ENCODE measurements around the gene CARMIL3. TPM values are rescaled to one million over a fixed set of nuclear protein-coding genes. Genes with fewer than 3 reads are reported as not detected.
"Not testable (repeated sequence)": the region's sequence is repeated elsewhere in the genome, so short reads cannot be mapped to it uniquely, and the experiment has no call there.

The CARMIL3 gene
- total and polyA plus RNA-seq, 7 experiments from 2014 or later: 0.08 to 1.7 (median 0.27) TPM; not detected in 2

DNA sequence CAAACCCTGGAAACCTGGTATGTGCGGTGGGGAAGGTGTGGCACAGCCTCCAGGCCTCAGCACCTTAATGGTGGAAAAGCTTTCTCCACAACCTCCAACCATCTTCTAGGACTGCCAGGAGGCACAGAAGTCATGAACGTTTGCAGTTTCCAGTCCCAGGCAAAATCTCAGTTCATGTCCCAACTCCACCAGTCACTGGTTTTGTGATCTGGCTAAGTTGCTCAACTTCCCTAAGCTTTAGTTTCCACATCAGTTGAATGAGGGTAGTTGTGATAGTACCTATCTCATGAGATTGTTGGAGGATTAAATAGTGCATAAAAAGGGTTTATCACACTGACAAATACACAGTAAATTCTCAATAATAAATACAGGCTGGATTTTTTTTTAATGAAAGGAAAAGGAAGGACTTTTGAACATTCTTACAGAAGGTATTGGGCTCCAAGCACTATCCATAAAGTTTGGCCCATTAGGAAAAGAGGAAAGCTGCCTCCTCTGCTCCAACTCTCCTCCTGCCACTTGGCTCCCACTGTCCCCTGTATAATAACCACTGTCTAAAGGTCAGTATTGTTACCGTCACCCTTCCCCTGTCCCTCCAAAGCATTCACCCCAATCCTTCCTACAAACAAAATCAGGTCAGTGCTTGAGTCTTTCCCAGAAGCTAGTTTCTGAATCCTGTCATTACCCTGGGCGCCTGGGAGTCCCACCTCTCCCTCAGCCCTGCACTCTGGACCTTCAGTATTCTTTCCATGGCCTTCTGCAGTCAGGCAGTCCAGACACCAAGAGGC, 48.6 kb downstream of the CARMIL3 start:
- ATAC-seq (no peak), DNase-seq (no peak)
- peaks cover 3 to 45% (median 15%) of the 10 kb centered on the region in 5 donors for H3K36me3 Mint-ChIP-seq
- H3K4me3 Mint-ChIP-seq: no peak overlapping the region
- H3K9me3 Mint-ChIP-seq: peaks cover 0 to 2% (median 0%) of the 10 kb centered on the region in 11 donors
- H3K27me3 ChIP-seq (ENCODE audit: control insufficient read depth in 2 of 2, insufficient read depth in 2 of 2, low read length in 2 of 2): no peaks in the 10 kb centered on the region
- intact Hi-C loops (cut with micrococcal nuclease): no loop called here
- ChIA-PET POLR2A (interaction anchor here (0.7 kb wide), 1 partner anchor 21 kb away, joined by 3 read pairs; no protein-coding TSS in a partner anchor), CTCF (interaction anchor here (1.4 to 11.7 kb wide), 3 partner anchors 6 to 45 kb away, joined by 3 to 246 read pairs (median 165); partner anchors contain the start of genes CARMIL3 and PCK2)
- H3K9me3 ChIP-seq (ENCODE audit: control insufficient read depth in 2 of 3, low read length in 3 of 3): no peaks in the 10 kb centered on the region
- H3K27ac ChIP-seq (ENCODE audit: low read depth, low read length): no peak overlapping the region
- no peak overlapping the region for H3K4me3 ChIP-seq (ENCODE audit: low read length)
- H3K27me3 Mint-ChIP-seq: no peaks in the 10 kb centered on the region
- H3K4me1 Mint-ChIP-seq: peaks cover 10 to 17% (median 12%) of the 10 kb centered on the region in 7 donors
- peaks cover 5 to 6% of the 10 kb centered on the region in 2 donors for H3K4me1 ChIP-seq (ENCODE audit: control insufficient read depth in 2 of 2, insufficient read depth in 2 of 2, low read length in 2 of 2)
- peaks cover 0 to 45% (median 5%) of the 10 kb centered on the region in 3 experiments for H3K36me3 ChIP-seq (ENCODE audit: control insufficient read depth in 2 of 3, insufficient read depth in 3 of 3, low read length in 3 of 3)
- H3K27ac Mint-ChIP-seq: peak overlapping the region in 2 of 9 donors; percentile 15 to 34

DNA sequence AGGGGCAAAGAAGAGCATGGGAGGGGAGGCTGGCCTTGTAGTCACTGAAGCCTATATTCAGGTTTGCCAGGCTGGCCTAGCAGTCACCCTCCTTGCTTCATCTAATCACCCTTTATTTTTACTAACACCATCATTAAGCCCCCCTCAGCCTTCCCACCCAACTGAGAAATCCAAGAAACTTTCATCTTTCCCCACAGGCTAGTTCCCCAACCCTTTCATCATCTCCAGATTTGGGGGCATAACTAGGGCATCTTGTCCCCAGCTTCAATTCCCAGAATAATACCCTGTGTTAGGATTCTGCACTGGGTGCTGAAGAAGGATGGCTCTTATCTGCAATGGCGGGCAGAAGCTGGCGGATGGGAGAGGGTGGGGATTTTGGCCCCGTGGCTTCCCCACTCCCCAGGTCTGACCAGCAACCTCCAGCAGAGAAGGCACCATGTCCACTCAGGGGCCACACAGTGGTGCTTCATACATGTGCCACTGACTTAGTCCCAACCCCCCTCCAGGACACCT, 49.2 kb downstream of the CARMIL3 start:
- no peaks in the 10 kb centered on the region for H3K9me3 ChIP-seq (ENCODE audit: control insufficient read depth in 2 of 3, low read length in 3 of 3)
- no peak for DNase-seq
- H3K4me3 ChIP-seq (ENCODE audit: low read length): no peak overlapping the region
- H3K27ac ChIP-seq (ENCODE audit: low read depth, low read length): no peak overlapping the region
- no peaks in the 10 kb centered on the region for H3K27me3 Mint-ChIP-seq
- POLR2A ChIA-PET: interaction anchor here (0.7 to 1.1 kb wide), 2 partner anchors 13 to 21 kb away, joined by 3 read pairs; partner anchors contain the start of genes DCAF11 and NRL
- H3K27me3 ChIP-seq (ENCODE audit: control insufficient read depth in 2 of 2, insufficient read depth in 2 of 2, low read length in 2 of 2): no peaks in the 10 kb centered on the region
- peaks cover 5 to 15% (median 7%) of the 10 kb centered on the region in 7 donors for H3K4me1 Mint-ChIP-seq
- H3K9me3 Mint-ChIP-seq: peaks cover 0 to 2% (median 0%) of the 10 kb centered on the region in 11 donors
- no peak for ATAC-seq
- H3K36me3 Mint-ChIP-seq: peaks cover 3 to 44% (median 15%) of the 10 kb centered on the region in 5 donors
- intact Hi-C loops (cut with micrococcal nuclease): no loop called here
- no peak overlapping the region for H3K4me3 Mint-ChIP-seq
- CTCF ChIA-PET: interaction anchor here (1.4 to 11.7 kb wide), 3 partner anchors 7 to 45 kb away, joined by 3 to 246 read pairs (median 165); partner anchors contain the start of genes CARMIL3 and PCK2
- peak overlapping the region in 1 of 9 donors; percentile 15 for H3K27ac Mint-ChIP-seq
- H3K36me3 ChIP-seq (ENCODE audit: control insufficient read depth in 2 of 3, insufficient read depth in 3 of 3, low read length in 3 of 3): peaks cover 0 to 45% (median 5%) of the 10 kb centered on the region in 3 experiments
- H3K4me1 ChIP-seq (ENCODE audit: control insufficient read depth in 2 of 2, insufficient read depth in 2 of 2, low read length in 2 of 2): no peaks in the 10 kb centered on the region

DNA sequence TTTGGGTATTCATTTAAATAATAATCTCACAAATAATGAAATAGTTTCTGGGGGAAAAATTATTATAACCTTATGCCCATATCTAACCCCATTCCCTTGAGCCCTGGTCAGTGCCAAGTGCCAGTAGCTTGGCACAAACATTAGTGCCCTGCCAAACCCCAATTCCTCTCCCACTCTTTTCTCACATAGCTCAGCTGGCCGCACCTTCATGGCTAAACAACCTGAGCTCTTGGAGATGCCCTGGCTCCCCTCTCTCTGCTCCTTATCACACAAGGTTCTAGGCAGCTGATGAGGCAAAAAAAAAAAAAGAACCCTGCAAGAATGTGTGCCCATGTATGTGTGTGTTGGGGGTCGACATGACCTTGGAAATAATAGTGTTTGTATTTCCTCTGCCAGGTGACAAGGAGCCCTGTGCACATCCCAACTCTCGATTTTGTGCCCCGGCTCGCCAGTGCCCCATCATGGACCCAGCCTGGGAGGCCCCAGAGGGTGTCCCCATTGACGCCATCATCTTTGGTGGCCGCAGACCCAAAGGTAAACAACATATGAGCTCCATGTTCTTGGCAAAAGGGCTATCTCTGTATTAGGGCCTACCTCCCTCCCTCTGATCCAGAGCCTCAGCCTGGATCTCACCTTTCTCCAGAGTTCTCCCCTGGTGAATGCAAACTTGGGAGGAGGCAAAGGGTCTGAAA, 50.7 kb downstream of the CARMIL3 start:
- no peaks in the 10 kb centered on the region for H3K4me1 ChIP-seq (ENCODE audit: control insufficient read depth in 2 of 2, insufficient read depth in 2 of 2, low read length in 2 of 2)
- ATAC-seq: no peak
- intact Hi-C loops (cut with micrococcal nuclease): no loop called here
- Mint-ChIP-seq H3K4me1 (peaks cover 0 to 16% (median 0%) of the 10 kb centered on the region in 7 donors), H3K27ac (peak overlapping the region in 2 of 9 donors; percentile 19 to 43), H3K9me3 (peaks cover 0 to 2% (median 0%) of the 10 kb centered on the region in 11 donors), H3K36me3 (peaks cover 3 to 44% (median 15%) of the 10 kb centered on the region in 5 donors), H3K27me3 (no peaks in the 10 kb centered on the region), H3K4me3 (no peak overlapping the region)
- no peaks in the 10 kb centered on the region for H3K9me3 ChIP-seq (ENCODE audit: control insufficient read depth in 2 of 3, low read length in 3 of 3)
- peaks cover 0 to 45% (median 5%) of the 10 kb centered on the region in 3 experiments for H3K36me3 ChIP-seq (ENCODE audit: control insufficient read depth in 2 of 3, insufficient read depth in 3 of 3, low read length in 3 of 3)
- H3K27ac ChIP-seq (ENCODE audit: low read depth, low read length): no peak overlapping the region
- no peaks in the 10 kb centered on the region for H3K27me3 ChIP-seq (ENCODE audit: control insufficient read depth in 2 of 2, insufficient read depth in 2 of 2, low read length in 2 of 2)
- no peak overlapping the region for H3K4me3 ChIP-seq (ENCODE audit: low read length)
- CTCF ChIA-PET: interaction anchor here (0.8 to 11.7 kb wide), 4 partner anchors 9 to 47 kb away, joined by 3 to 246 read pairs (median 84); partner anchors contain the start of genes CARMIL3 and PCK2
- POLR2A ChIA-PET: interaction anchor here (0.9 to 3.0 kb wide), 2 partner anchors 12 to 45 kb away, joined by 3 to 9 read pairs; partner anchors contain the start of genes DCAF11, NRL and RNF31
- no peak for DNase-seq

DNA sequence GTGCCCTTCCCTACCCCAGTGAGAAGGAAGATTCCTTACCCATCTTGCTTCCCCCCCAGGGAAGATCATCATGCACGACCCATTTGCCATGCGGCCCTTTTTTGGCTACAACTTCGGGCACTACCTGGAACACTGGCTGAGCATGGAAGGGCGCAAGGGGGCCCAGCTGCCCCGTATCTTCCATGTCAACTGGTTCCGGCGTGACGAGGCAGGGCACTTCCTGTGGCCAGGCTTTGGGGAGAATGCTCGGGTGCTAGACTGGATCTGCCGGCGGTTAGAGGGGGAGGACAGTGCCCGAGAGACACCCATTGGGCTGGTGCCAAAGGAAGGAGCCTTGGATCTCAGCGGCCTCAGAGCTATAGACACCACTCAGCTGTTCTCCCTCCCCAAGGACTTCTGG, 51.6 kb downstream of the CARMIL3 start:
- H3K4me3 ChIP-seq (ENCODE audit: low read length): no peak overlapping the region
- intact Hi-C loops (cut with micrococcal nuclease): no loop called here
- H3K4me3 Mint-ChIP-seq: no peak overlapping the region
- H3K4me1 Mint-ChIP-seq: peaks cover 1 to 22% (median 5%) of the 10 kb centered on the region in 7 donors
- H3K36me3 Mint-ChIP-seq: peaks cover 3 to 44% (median 15%) of the 10 kb centered on the region in 5 donors
- H3K9me3 Mint-ChIP-seq: peaks cover 0 to 2% (median 0%) of the 10 kb centered on the region in 11 donors
- no peaks in the 10 kb centered on the region for H3K9me3 ChIP-seq (ENCODE audit: control insufficient read depth in 2 of 3, low read length in 3 of 3)
- ChIA-PET POLR2A (interaction anchor here (3.0 to 6.0 kb wide), 2 partner anchors 9 to 11 kb away, joined by 9 to 85 read pairs; partner anchors contain the start of genes DCAF11, NRL and PCK2), CTCF (interaction anchor here (11.5 to 11.7 kb wide), 2 partner anchors 10 to 48 kb away, joined by 165 to 246 read pairs; partner anchors contain the start of genes CARMIL3 and PCK2)
- DNase-seq (no peak), ATAC-seq (no peak)
- no peaks in the 10 kb centered on the region for H3K27me3 ChIP-seq (ENCODE audit: control insufficient read depth in 2 of 2, insufficient read depth in 2 of 2, low read length in 2 of 2)
- no peak overlapping the region for H3K27ac ChIP-seq (ENCODE audit: low read depth, low read length)
- H3K4me1 ChIP-seq (ENCODE audit: control insufficient read depth in 2 of 2, insufficient read depth in 2 of 2, low read length in 2 of 2): peaks cover under 1 to 2% of the 10 kb centered on the region in 2 donors
- no peaks in the 10 kb centered on the region for H3K27me3 Mint-ChIP-seq
- H3K27ac Mint-ChIP-seq: peak overlapping the region in 2 of 9 donors; percentile 31 to 48
- H3K36me3 ChIP-seq (ENCODE audit: control insufficient read depth in 2 of 3, insufficient read depth in 3 of 3, low read length in 3 of 3): peaks cover 0 to 40% (median 5%) of the 10 kb centered on the region in 3 experiments

DNA sequence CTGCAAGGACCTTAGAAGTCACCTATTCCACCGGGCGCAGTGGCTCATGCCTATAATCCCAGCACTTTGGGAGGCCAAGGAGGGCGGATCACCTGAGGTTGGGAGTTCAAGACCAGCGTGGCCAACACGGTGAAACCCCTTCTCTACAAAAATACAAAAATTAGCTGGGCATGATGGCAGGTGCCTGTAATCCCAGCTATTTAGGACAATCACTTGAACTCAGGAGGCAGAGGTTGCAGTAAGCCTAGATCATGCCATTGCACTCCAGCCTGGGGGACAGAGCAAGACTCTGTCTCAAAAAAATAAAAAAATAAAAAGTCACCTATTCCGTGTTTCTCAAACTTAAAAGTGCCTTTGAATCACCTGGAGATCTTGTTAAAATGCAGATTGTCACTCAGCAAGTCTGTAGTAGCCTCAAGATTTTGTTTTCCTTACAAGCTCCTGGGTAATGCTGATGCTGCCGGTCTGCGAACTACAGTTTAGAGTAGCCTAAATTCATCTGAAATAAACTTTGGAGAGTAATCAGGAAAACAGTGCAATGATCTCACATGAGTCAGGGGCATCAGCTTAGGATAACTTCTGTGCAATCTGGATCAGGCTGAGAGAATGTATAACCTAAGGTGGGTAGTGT, 53.9 kb downstream of the CARMIL3 start:
- H3K9me3 ChIP-seq (ENCODE audit: control insufficient read depth in 2 of 3, low read length in 3 of 3); H3K27ac ChIP-seq (ENCODE audit: low read depth, low read length); H3K27me3 ChIP-seq (ENCODE audit: control insufficient read depth in 2 of 2, insufficient read depth in 2 of 2, low read length in 2 of 2); DNase-seq; H3K9me3 Mint-ChIP-seq; ATAC-seq; H3K4me3 Mint-ChIP-seq; intact Hi-C loops (cut with micrococcal nuclease); H3K4me3 ChIP-seq (ENCODE audit: low read length); H3K27me3 Mint-ChIP-seq: not testable (repeated sequence)
- Mint-ChIP-seq H3K27ac (peak overlapping the region in 3 of 9 donors; percentile 9 to 48 (median 46)), H3K36me3 (peaks cover 3 to 34% (median 15%) of the 10 kb centered on the region in 5 donors), H3K4me1 (peaks cover 9 to 28% (median 13%) of the 10 kb centered on the region in 7 donors)
- ChIA-PET CTCF (interaction anchor here (0.5 to 11.7 kb wide), 8 partner anchors 8 to 55 kb away, joined by 3 to 246 read pairs (median 24); partner anchors contain the start of genes CARMIL3, DCAF11, IRF9 and PCK2), POLR2A (interaction anchor here (0.9 to 6.7 kb wide), 7 partner anchors 11 to 50 kb away, joined by 3 to 85 read pairs (median 4); partner anchors contain the start of genes EMC9, PCK2, PSME2 and RNF31)
- Histone ChIP-seq H3K36me3 (ENCODE audit: control insufficient read depth in 2 of 3, insufficient read depth in 3 of 3, low read length in 3 of 3) (peaks cover 0 to 20% (median 0%) of the 10 kb centered on the region in 3 experiments), H3K4me1 (ENCODE audit: control insufficient read depth in 2 of 2, insufficient read depth in 2 of 2, low read length in 2 of 2) (peaks cover 9 to 11% of the 10 kb centered on the region in 2 donors)

Measured in naive thymus-derived CD4-positive, alpha-beta T cell (primary cell).